ENCODE results near the gene PPIL1.

PPIL1 gene

GRCh38 chr6:36888115-36888643, 13.6 kb upstream of the PPIL1 start:
- no peak for DNase-seq

GRCh38 chr6:36886950-36887618, 12.5 kb upstream of the PPIL1 start:
- DNase-seq: no peak

GRCh38 chr6:36885461-36886401, 11.1 kb upstream of the PPIL1 start, which contains the start of gene C6orf89:
Gene C6orf89, plus strand, starts transcription at chr6:36885952. Its CDS starts 13,493 bp downstream, at chr6:36899445.
- peak; percentile 96 for DNase-seq

- no peak for DNase-seq
Observed at GRCh38 chr6:36884610-36885009, 10.0 kb upstream of the PPIL1 start.

- no peak for DNase-seq
Observed at GRCh38 chr6:36875250-36875633, 639 bp upstream of the PPIL1 start.

- no peak for DNase-seq
Observed at GRCh38 chr6:36873612-36874442, 776 bp downstream of the PPIL1 start.

- no peak for DNase-seq
Observed at GRCh38 chr6:36873115-36873514, 1.5 kb downstream of the PPIL1 start.

- DNase-seq: no peak
Observed at GRCh38 chr6:36871686-36872085, 2.9 kb downstream of the PPIL1 start.

- DNase-seq: no peak
Observed at GRCh38 chr6:36867471-36868224, 7.0 kb downstream of the PPIL1 start.

GRCh38 chr6:36865835-36866234, 8.8 kb downstream of the PPIL1 start:
- DNase-seq: no peak

GRCh38 chr6:36863670-36864540, 10.7 kb downstream of the PPIL1 start:
- DNase-seq: peak; percentile 6

- DNase-seq: no peak
Observed at GRCh38 chr6:36862848-36863382, 11.7 kb downstream of the PPIL1 start.

- no peak for DNase-seq
Observed at GRCh38 chr6:36862164-36862847, 12.3 kb downstream of the PPIL1 start.

- no peak for DNase-seq
Observed at GRCh38 chr6:36860126-36860525, 14.5 kb downstream of the PPIL1 start.

GRCh38 chr6:36858407-36858981, 16.1 kb downstream of the PPIL1 start:
- no peak for DNase-seq

GRCh38 chr6:36857325-36857724, 17.3 kb downstream of the PPIL1 start:
- DNase-seq: no peak

GRCh38 chr6:36856277-36856676, 18.3 kb downstream of the PPIL1 start:
- DNase-seq: no peak

- DNase-seq: no peak
Observed at GRCh38 chr6:36855750-36856149, 18.9 kb downstream of the PPIL1 start.

GRCh38 chr6:36853325-36853724, 21.3 kb downstream of the PPIL1 start:
- no peak for DNase-seq
